Measurements from ENCODE around the gene TRIM56.
"Not testable (repeated sequence)": the region's sequence is repeated elsewhere in the genome, so short reads cannot be mapped to it uniquely, and the experiment has no call there.

Gene TRIM56

DNA sequence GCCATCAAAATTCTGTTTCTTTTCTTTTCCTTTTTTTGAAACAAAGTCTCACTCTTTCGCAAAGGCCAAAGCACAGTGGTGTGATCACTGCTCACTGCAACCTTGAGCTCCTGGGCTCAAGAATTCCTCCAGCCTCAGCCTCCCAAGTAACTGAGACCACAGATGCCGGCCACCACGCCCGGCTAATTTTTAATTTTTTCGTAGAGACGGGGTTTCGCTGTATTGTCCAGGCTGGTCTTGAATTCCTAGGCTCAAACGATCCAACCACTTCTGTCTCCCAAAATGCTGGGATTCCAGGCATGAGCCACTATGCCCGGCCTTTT, 25.7 kb upstream of the TRIM56 start:
- H2AFZ ChIP-seq (ENCODE audit: low read length): no peak overlapping the region
- no peaks in the 10 kb centered on the region for H3K36me3 ChIP-seq (replicated peaks; ENCODE audit: insufficient read depth, low read length)
- no peaks in the 10 kb centered on the region for H3F3A ChIP-seq (ENCODE audit: insufficient read depth, low read length)
- no peaks in the 10 kb centered on the region for H4K20me1 ChIP-seq (ENCODE audit: insufficient read depth, low read length)
- no peaks in the 10 kb centered on the region for H3K9me3 ChIP-seq (replicated peaks; ENCODE audit: insufficient read depth, low read length)
- peaks cover 97% of the 10 kb centered on the region for H3K27me3 ChIP-seq (replicated peaks; ENCODE audit: insufficient read depth, low read length)
- H3K4me2 ChIP-seq (ENCODE audit: low read depth, low read length): no peak overlapping the region
- H3K27ac ChIP-seq (ENCODE audit: low read length): no peak overlapping the region
- no peak for DNase-seq
- H3K79me2 ChIP-seq (ENCODE audit: low read length): no peaks in the 10 kb centered on the region
- H3K4me3 ChIP-seq (ENCODE audit: low read length): no peak overlapping the region
- TF ChIP-seq EZH2phosphoT487 (IDR thresholded peaks at IDR 0.05; ENCODE audit: low read length) (no peak), EZH2 (optimal IDR thresholded peaks at IDR 0.05; ENCODE audit: low read depth, low read length) (no peak)
- TF ChIP-seq, protein P1, sequence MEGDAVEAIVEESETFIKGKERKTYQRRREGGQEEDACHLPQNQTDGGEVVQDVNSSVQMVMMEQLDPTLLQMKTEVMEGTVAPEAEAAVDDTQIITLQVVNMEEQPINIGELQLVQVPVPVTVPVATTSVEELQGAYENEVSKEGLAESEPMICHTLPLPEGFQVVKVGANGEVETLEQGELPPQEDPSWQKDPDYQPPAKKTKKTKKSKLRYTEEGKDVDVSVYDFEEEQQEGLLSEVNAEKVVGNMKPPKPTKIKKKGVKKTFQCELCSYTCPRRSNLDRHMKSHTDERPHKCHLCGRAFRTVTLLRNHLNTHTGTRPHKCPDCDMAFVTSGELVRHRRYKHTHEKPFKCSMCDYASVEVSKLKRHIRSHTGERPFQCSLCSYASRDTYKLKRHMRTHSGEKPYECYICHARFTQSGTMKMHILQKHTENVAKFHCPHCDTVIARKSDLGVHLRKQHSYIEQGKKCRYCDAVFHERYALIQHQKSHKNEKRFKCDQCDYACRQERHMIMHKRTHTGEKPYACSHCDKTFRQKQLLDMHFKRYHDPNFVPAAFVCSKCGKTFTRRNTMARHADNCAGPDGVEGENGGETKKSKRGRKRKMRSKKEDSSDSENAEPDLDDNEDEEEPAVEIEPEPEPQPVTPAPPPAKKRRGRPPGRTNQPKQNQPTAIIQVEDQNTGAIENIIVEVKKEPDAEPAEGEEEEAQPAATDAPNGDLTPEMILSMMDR (IDR thresholded peaks at IDR 0.05; ENCODE audit: low read length): no peak
- no peaks in the 10 kb centered on the region for H3K4me1 ChIP-seq (ENCODE audit: low read length)
- H3K9me2 ChIP-seq (replicated peaks; ENCODE audit: insufficient read depth, low read length): no peaks in the 10 kb centered on the region
- H3K9ac ChIP-seq (ENCODE audit: low read length): no peak overlapping the region

DNA sequence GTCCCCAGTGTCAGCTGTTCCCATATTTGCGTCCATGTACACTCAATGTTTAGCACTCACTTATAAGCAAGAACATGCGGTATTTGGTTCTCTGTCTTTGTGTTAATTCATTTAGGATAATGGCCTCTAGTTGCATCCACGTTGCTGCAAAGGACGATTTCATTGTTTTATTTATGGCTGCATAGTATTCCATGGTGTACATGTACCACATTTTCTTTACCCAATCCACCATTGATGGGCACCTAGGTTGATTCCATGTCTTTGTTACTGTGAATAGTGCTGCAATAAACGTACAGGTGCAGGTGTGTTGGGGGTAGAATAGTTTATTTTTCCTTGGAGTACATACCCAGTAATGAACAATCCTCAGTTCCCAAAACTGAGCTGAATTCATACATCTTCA, 24.3 kb upstream of the TRIM56 start:
- no peaks in the 10 kb centered on the region for H3K9me3 ChIP-seq (replicated peaks; ENCODE audit: insufficient read depth, low read length)
- TF ChIP-seq, protein P1 (IDR thresholded peaks at IDR 0.05; ENCODE audit: low read length): no peak
- TF ChIP-seq EZH2phosphoT487 (IDR thresholded peaks at IDR 0.05; ENCODE audit: low read length) (no peak), EZH2 (optimal IDR thresholded peaks at IDR 0.05; ENCODE audit: low read depth, low read length) (no peak)
- H3F3A ChIP-seq (ENCODE audit: insufficient read depth, low read length): no peaks in the 10 kb centered on the region
- no peak overlapping the region for H3K4me3 ChIP-seq (ENCODE audit: low read length)
- no peaks in the 10 kb centered on the region for H3K36me3 ChIP-seq (replicated peaks; ENCODE audit: insufficient read depth, low read length)
- H3K4me2 ChIP-seq (ENCODE audit: low read depth, low read length): no peak overlapping the region
- DNase-seq: no peak
- H3K4me1 ChIP-seq (ENCODE audit: low read length): no peaks in the 10 kb centered on the region
- H3K9ac ChIP-seq (ENCODE audit: low read length): no peak overlapping the region
- no peaks in the 10 kb centered on the region for H3K9me2 ChIP-seq (replicated peaks; ENCODE audit: insufficient read depth, low read length)
- peaks cover 95% of the 10 kb centered on the region for H3K27me3 ChIP-seq (replicated peaks; ENCODE audit: insufficient read depth, low read length)
- no peak overlapping the region for H3K27ac ChIP-seq (ENCODE audit: low read length)
- no peak overlapping the region for H2AFZ ChIP-seq (ENCODE audit: low read length)
- no peaks in the 10 kb centered on the region for H3K79me2 ChIP-seq (ENCODE audit: low read length)
- no peaks in the 10 kb centered on the region for H4K20me1 ChIP-seq (ENCODE audit: insufficient read depth, low read length)

DNA sequence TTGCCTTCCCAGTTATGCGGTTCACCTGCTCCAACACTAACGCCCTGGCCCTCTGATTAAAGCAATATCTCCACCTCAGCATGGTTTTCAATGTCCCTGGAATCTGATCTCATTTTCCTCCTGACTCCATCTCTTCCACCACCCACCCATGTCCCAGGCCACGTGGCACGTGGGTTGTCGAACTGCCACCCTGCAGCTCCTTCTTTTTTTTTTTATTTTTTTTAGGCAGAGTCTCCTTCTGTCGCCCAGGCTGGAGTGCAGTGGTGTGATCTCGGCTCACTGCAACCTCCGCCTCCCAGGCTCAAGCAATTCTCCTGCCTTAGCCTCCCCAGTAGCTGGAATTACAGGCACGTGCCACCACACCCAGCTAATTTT, 21.1 kb upstream of the TRIM56 start:
- not testable (repeated sequence) for H3K9ac ChIP-seq (ENCODE audit: low read length); H3K9me3 ChIP-seq (replicated peaks; ENCODE audit: insufficient read depth, low read length); H2AFZ ChIP-seq (ENCODE audit: low read length); H3K9me2 ChIP-seq (replicated peaks; ENCODE audit: insufficient read depth, low read length); DNase-seq; H3F3A ChIP-seq (ENCODE audit: insufficient read depth, low read length); H3K4me2 ChIP-seq (ENCODE audit: low read depth, low read length); H3K27ac ChIP-seq (ENCODE audit: low read length); H3K4me1 ChIP-seq (ENCODE audit: low read length); H4K20me1 ChIP-seq (ENCODE audit: insufficient read depth, low read length); H3K4me3 ChIP-seq (ENCODE audit: low read length); H3K36me3 ChIP-seq (replicated peaks; ENCODE audit: insufficient read depth, low read length); H3K79me2 ChIP-seq (ENCODE audit: low read length)
- H3K27me3 ChIP-seq (replicated peaks; ENCODE audit: insufficient read depth, low read length): peaks cover 97% of the 10 kb centered on the region

DNA sequence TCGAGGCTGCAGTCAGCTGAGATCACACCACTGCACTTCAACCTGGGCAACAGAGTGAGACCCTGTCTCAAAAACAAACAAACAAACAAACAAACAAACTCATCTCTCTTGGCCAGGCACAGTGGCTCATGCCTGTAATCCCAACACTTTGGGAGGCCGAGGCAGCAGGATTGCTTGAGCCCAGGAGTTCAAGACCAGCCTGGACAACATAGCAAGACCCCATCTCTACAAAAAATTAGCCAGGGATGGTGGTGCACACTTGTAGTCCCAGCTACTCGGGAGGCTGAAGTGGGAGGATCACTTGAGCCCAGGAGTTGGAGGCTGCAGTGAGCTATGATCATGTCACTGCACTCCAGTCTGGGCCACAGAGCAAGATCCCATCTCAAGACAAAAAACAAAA, 20.1 kb upstream of the TRIM56 start:
- not testable (repeated sequence) for H3F3A ChIP-seq (ENCODE audit: insufficient read depth, low read length); H3K79me2 ChIP-seq (ENCODE audit: low read length); H3K9ac ChIP-seq (ENCODE audit: low read length); H3K36me3 ChIP-seq (replicated peaks; ENCODE audit: insufficient read depth, low read length); DNase-seq; H3K4me1 ChIP-seq (ENCODE audit: low read length); H3K9me2 ChIP-seq (replicated peaks; ENCODE audit: insufficient read depth, low read length); H2AFZ ChIP-seq (ENCODE audit: low read length); H4K20me1 ChIP-seq (ENCODE audit: insufficient read depth, low read length); H3K4me2 ChIP-seq (ENCODE audit: low read depth, low read length); H3K9me3 ChIP-seq (replicated peaks; ENCODE audit: insufficient read depth, low read length); H3K4me3 ChIP-seq (ENCODE audit: low read length); H3K27ac ChIP-seq (ENCODE audit: low read length)
- H3K27me3 ChIP-seq (replicated peaks; ENCODE audit: insufficient read depth, low read length): peaks cover 97% of the 10 kb centered on the region
